Measurements from ENCODE around the gene POLA2.
"Not testable (repeated sequence)": the region's sequence is repeated elsewhere in the genome, so short reads cannot be mapped to it uniquely, and the experiment has no call there.

DNA sequence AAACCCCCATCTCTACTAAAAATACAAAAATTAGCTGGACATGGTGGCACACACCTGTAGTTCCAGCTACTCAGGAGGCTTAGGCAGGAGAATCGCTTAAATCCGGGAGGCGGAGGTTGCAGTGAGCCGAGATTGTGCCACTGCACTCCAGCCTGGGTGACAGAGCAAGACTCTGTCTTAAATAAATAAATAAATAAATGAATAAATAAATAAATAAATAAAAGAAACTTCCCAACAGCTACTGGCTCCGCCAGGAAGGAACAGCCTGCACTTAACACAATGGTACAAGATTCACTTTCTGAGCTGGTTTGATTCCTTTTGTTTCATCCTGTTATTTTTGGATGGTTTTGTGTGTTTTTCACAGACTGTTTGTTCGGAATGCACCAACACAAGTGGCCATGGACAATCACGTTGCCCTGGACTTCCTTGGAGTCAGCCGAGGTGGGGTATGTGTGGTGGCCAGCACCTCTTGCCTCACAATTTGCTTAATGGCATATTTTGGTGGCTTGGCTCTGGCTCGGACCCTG lies 13.5 kb upstream of the POLA2 start:
- not testable (repeated sequence) for TF ChIP-seq POLR2AphosphoS5, EP300 (IDR thresholded peaks at IDR 0.05)
- TF ChIP-seq, protein P1, sequence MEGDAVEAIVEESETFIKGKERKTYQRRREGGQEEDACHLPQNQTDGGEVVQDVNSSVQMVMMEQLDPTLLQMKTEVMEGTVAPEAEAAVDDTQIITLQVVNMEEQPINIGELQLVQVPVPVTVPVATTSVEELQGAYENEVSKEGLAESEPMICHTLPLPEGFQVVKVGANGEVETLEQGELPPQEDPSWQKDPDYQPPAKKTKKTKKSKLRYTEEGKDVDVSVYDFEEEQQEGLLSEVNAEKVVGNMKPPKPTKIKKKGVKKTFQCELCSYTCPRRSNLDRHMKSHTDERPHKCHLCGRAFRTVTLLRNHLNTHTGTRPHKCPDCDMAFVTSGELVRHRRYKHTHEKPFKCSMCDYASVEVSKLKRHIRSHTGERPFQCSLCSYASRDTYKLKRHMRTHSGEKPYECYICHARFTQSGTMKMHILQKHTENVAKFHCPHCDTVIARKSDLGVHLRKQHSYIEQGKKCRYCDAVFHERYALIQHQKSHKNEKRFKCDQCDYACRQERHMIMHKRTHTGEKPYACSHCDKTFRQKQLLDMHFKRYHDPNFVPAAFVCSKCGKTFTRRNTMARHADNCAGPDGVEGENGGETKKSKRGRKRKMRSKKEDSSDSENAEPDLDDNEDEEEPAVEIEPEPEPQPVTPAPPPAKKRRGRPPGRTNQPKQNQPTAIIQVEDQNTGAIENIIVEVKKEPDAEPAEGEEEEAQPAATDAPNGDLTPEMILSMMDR (IDR thresholded peaks at IDR 0.05) = not testable (repeated sequence)

All from sigmoid colon (tissue), 4 donors.